NCI-H2081 treated with DMSO at 0.1 percent for 48 hours (cell line): ENCODE data around the gene TYMP.

Source experiments
- DNase-seq: peaks from one replicate; lab custom pipeline; 2025; lab: John Stamatoyannopoulos, UW

The TYMP gene

GRCh38 chr22:50483556-50483955 lies 46.3 kb downstream of the TYMP start:
- DNase-seq: no peak

DNA sequence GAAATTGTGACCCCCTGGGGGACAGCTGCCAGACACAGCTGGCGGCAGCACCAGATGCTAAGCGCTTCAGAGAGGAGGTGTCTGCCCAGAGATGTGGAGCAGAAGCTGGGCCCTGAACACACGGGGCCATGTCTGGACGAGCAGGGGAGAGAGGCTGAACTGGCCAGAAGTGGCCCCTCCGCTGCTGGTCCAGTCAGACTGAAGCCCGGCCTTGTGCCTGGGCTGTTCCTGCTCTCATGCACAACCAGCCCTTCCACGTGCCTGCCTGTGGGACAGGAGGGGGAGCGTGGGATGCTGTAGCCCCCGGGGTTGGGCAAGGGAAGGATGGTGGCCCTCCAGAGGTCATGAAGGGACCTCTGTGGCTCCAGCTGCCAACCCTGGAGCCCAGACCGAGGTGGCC lies 46.7 kb downstream of the TYMP start:
- no peak for DNase-seq

- DNase-seq: no peak
These were observed 47.4 kb downstream of the TYMP start for GRCh38 chr22:50482107-50483074.

GRCh38 chr22:50481440-50482106 lies 48.2 kb downstream of the TYMP start, which contains the start of gene ADM2:
ADM2 (plus strand) TSS chr22:50481543; CDS start chr22:50481848, 305 bp downstream.
- DNase-seq: no peak

DNA sequence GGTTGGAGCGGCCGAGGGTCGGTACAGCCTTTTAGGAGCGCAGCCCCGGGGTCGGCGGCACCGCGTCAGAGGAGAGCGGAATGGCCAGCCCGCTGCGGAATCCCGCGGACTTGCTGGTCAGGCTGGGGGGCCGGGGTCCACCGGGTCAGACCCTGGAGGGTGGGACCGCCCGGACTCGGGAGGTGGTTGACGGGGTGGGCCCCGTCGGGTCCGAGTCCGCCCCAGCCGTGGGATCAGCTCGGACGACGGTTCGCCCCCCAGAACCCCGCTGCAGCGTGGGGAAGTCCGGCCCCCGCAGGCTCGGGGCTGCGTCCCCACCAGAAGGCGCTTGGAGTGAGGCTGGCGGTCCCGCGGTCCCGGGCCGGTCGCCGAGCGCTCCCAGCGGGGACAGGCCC lies 48.8 kb downstream of the TYMP start:
- no peak for DNase-seq

DNA sequence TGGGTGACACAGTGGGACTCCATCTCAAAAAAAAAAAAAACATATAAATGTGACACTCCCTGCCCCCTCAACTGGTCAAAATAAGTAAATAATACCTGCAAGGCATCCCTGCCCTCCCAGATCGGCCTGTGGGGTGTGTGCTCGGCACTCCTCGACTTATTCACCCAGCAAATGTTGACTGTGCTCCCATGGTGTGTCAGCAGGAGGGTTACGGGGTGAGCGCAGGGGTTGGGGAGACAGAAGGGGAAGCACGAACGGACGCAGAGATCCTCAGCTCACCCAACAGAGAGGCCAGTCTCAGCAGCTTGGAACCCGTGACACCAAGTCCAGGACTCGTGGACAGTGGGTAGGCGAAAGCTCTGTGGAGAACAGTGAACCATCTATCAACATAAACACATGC lies 50.1 kb downstream of the TYMP start:
- no peak for DNase-seq

DNA sequence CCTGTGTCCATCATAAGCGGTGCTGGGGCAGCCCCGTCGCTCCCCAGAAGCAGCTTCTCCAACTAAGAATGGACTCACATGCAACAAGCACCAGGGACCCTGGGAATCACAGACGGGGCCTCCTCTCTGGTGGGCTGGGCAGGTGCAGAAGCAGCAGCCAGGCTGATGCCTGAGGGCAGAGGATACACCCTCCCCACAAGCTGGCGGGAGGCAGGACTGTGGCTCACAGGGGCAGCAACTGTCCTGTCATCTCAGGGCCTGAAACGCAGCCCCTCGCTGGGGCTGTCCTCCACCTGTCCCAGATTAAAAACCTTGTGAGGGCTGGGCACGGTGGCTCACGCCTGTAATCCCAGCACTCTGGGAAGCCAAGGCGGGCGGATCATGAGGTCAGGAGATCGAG lies 51.9 kb downstream of the TYMP start:
- no peak for DNase-seq

DNA sequence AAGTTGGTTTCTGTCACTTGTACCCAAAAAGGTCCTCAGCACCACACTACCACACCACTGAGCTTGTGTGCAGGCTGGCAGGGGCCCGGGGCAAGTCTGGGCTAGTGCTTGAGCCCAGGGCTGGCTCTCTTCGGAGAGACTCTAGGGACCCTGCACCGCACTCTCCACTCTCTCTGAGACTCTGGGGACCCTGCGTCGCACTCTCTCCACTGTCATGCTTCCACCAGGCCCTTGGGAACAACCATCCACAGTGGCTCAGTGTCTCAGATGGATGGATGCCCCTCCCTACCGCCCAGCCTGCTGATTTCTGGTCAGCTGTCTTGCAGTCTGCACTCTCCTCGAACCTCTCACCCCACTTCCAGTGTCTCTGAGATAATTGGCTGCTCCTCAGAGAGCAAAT lies 52.9 kb downstream of the TYMP start:
- DNase-seq: no peak
